Measurements from ENCODE around the gene NPAS1. TPM values are rescaled to one million over a fixed set of nuclear protein-coding genes. Genes with fewer than 3 reads are reported as not detected.

NPAS1 gene
- total RNA-seq, 1 experiment from 2014 or later: 4.6 TPM

GRCh38 chr19:47024502-47024901 lies 4.9 kb downstream of the NPAS1 start:
- Histone ChIP-seq H3K27me3 (ENCODE audit: insufficient read depth, low read length) (no peaks in the 10 kb centered on the region), H3K27ac (ENCODE audit: low read depth, low read length) (no peak overlapping the region), H4K20me1 (ENCODE audit: insufficient read depth) (no peaks in the 10 kb centered on the region), H3K36me3 (ENCODE audit: control insufficient read depth in 1 of 2, insufficient read depth in 2 of 2, low read length in 2 of 2) (no peaks in the 10 kb centered on the region), H3K9me2 (ENCODE audit: insufficient read depth) (no peaks in the 10 kb centered on the region), H3K9me3 (ENCODE audit: control insufficient read depth in 1 of 2, insufficient read depth in 1 of 2, low read depth in 1 of 2, low read length in 2 of 2) (no peaks in the 10 kb centered on the region), H2AFZ (ENCODE audit: low read depth, low read length, poor library complexity, severe bottlenecking) (no peak overlapping the region), H3K79me2 (ENCODE audit: insufficient read depth, low read length) (no peaks in the 10 kb centered on the region), H3K4me1 (ENCODE audit: control insufficient read depth in 1 of 2, insufficient read depth in 2 of 2, low read length in 2 of 2) (peaks cover 3 to 15% of the 10 kb centered on the region in 2 experiments; a peak in 3 of 4 replicates), H3K4me2 (ENCODE audit: low read length) (no peak overlapping the region), H3K9ac (ENCODE audit: low read length) (no peak overlapping the region), H3K4me3 (replicated peaks in 1 of 2; ENCODE audit: low read depth in 1 of 2, low read length in 2 of 2) (no peak overlapping the region)
- BruUV-seq (replicated peaks): no TSS peak
- TF ChIP-seq YY1 (IDR thresholded peaks at IDR 0.05; ENCODE audit: extremely low read depth, insufficient replicate concordance, low read depth, low read length) (no peak), FOSL1 (IDR thresholded peaks at IDR 0.05; ENCODE audit: low read depth) (no peak), POLR2A (IDR thresholded peaks at IDR 0.05; ENCODE audit: borderline replicate concordance, extremely low read depth, insufficient read depth, insufficient read length) (no peak), CEBPB (IDR thresholded peaks at IDR 0.05; ENCODE audit: low read depth) (no peak), TCF7L2 (IDR thresholded peaks at IDR 0.05; ENCODE audit: borderline replicate concordance, extremely low read depth, insufficient read depth, insufficient read length) (no peak), POLR2AphosphoS5 (IDR thresholded peaks at IDR 0.05; ENCODE audit: low read depth, low read length) (no peak), SP1 (IDR thresholded peaks at IDR 0.05; ENCODE audit: low read depth) (no peak), ELF1 (IDR thresholded peaks at IDR 0.05; ENCODE audit: borderline replicate concordance, low read depth) (no peak), JUND (IDR thresholded peaks at IDR 0.05) (no peak), EZH2 (IDR thresholded peaks at IDR 0.05) (no peak), EZH2phosphoT487 (IDR thresholded peaks at IDR 0.05; ENCODE audit: borderline replicate concordance) (no peak), ZFX (IDR thresholded peaks at IDR 0.05) (no peak), MAX (IDR thresholded peaks at IDR 0.05) (no peak), CTCF (IDR thresholded peaks at IDR 0.05 in 2 of 3, conservative IDR thresholded peaks at IDR 0.05 in 1 of 3; ENCODE audit: borderline replicate concordance in 1 of 3, insufficient read depth in 1 of 3, low read depth in 2 of 3, low read length in 2 of 3) (no peak), RAD21 (IDR thresholded peaks at IDR 0.05; ENCODE audit: low read depth) (no peak), SIN3A (IDR thresholded peaks at IDR 0.05; ENCODE audit: low read depth) (no peak), ZNF274 (IDR thresholded peaks at IDR 0.05; ENCODE audit: low read depth, low read length) (no peak), ATF3 (IDR thresholded peaks at IDR 0.05) (no peak)
- TF ChIP-seq, protein P1, sequence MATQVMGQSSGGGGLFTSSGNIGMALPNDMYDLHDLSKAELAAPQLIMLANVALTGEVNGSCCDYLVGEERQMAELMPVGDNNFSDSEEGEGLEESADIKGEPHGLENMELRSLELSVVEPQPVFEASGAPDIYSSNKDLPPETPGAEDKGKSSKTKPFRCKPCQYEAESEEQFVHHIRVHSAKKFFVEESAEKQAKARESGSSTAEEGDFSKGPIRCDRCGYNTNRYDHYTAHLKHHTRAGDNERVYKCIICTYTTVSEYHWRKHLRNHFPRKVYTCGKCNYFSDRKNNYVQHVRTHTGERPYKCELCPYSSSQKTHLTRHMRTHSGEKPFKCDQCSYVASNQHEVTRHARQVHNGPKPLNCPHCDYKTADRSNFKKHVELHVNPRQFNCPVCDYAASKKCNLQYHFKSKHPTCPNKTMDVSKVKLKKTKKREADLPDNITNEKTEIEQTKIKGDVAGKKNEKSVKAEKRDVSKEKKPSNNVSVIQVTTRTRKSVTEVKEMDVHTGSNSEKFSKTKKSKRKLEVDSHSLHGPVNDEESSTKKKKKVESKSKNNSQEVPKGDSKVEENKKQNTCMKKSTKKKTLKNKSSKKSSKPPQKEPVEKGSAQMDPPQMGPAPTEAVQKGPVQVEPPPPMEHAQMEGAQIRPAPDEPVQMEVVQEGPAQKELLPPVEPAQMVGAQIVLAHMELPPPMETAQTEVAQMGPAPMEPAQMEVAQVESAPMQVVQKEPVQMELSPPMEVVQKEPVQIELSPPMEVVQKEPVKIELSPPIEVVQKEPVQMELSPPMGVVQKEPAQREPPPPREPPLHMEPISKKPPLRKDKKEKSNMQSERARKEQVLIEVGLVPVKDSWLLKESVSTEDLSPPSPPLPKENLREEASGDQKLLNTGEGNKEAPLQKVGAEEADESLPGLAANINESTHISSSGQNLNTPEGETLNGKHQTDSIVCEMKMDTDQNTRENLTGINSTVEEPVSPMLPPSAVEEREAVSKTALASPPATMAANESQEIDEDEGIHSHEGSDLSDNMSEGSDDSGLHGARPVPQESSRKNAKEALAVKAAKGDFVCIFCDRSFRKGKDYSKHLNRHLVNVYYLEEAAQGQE (IDR thresholded peaks at IDR 0.05; ENCODE audit: low read depth): no peak
- TF ChIP-seq, protein P2, sequence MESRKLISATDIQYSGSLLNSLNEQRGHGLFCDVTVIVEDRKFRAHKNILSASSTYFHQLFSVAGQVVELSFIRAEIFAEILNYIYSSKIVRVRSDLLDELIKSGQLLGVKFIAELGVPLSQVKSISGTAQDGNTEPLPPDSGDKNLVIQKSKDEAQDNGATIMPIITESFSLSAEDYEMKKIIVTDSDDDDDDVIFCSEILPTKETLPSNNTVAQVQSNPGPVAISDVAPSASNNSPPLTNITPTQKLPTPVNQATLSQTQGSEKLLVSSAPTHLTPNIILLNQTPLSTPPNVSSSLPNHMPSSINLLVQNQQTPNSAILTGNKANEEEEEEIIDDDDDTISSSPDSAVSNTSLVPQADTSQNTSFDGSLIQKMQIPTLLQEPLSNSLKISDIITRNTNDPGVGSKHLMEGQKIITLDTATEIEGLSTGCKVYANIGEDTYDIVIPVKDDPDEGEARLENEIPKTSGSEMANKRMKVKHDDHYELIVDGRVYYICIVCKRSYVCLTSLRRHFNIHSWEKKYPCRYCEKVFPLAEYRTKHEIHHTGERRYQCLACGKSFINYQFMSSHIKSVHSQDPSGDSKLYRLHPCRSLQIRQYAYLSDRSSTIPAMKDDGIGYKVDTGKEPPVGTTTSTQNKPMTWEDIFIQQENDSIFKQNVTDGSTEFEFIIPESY (IDR thresholded peaks at IDR 0.05; ENCODE audit: extremely low read depth, insufficient replicate concordance, low read length): no peak
- ATAC-seq (no peak), DNase-seq (ENCODE audit: low read depth, low spot score) (no peak)
- intact Hi-C loops (cut with micrococcal nuclease): no loop called here
- ChIA-PET RAD21 (ENCODE audit: low non-redundant PET in 1 of 2, low total read pairs in 2 of 2, uncharacterized antibody in 2 of 2, unreplicated experiment in 2 of 2) (no interaction called here), POLR2A (no interaction called here), CTCF (no interaction called here)
